ENCODE results near the gene CDC23.
"Not testable (repeated sequence)": the region's sequence is repeated elsewhere in the genome, so short reads cannot be mapped to it uniquely, and the experiment has no call there.

The CDC23 gene

GRCh38 chr5:138148811-138149210 lies 64.3 kb downstream of the CDC23 start:
- Histone ChIP-seq H3K36me3 (ENCODE audit: control insufficient read depth in 2 of 2, insufficient read depth in 1 of 2, low read length in 2 of 2) (no peaks in the 10 kb centered on the region; a peak in 1 of 3 replicates), H3K27ac (ENCODE audit: extremely low read depth, low read depth, low read length) (no peak overlapping the region), H3K4me1 (ENCODE audit: control insufficient read depth, insufficient read depth, low read length) (no peaks in the 10 kb centered on the region), H3K9me3 (ENCODE audit: control insufficient read depth, insufficient read depth, low read depth, low read length) (no peaks in the 10 kb centered on the region), H3K4me3 (ENCODE audit: low read depth, low read length) (no peak overlapping the region)
- POLR2A ChIA-PET, result interaction anchor here (1.0 kb wide), 1 partner anchor 113 kb away, joined by 3 read pairs; no protein-coding TSS in a partner anchor
- CTCF ChIA-PET, result interaction anchor here (0.5 to 2.2 kb wide), 5 partner anchors 15 to 828 kb away, joined by 3 to 8 read pairs (median 5); no protein-coding TSS in a partner anchor
- TF ChIP-seq AEBP2 (tag by site-specific recombination; IDR thresholded peaks at IDR 0.05; ENCODE audit: borderline replicate concordance) (no peak), BCL6B (tag by site-specific recombination; IDR thresholded peaks at IDR 0.05) (no peak), SP7 (tag by site-specific recombination; IDR thresholded peaks at IDR 0.05) (no peak), WT1 (tag by site-specific recombination; IDR thresholded peaks at IDR 0.05) (0 out of 2 replicates have a peak, but pooled peaks have one; percentile 19), KLF1 (tag by site-specific recombination; IDR thresholded peaks at IDR 0.05) (peak; percentile 82), ZNF26 (tag by site-specific recombination; IDR thresholded peaks at IDR 0.05) (no peak), ZBTB6 (tag by site-specific recombination; IDR thresholded peaks at IDR 0.05) (peak; percentile 65)

GRCh38 chr5:138143578-138143977 lies 69.5 kb downstream of the CDC23 start:
- CTCF ChIA-PET, result interaction anchor here (1.3 to 2.6 kb wide), 3 partner anchors 66 to 108 kb away, joined by 4 to 9 read pairs (median 5); no protein-coding TSS in a partner anchor
- H3K4me1 ChIP-seq (ENCODE audit: control insufficient read depth, insufficient read depth, low read length); H3K4me3 ChIP-seq (ENCODE audit: low read depth, low read length); H3K27ac ChIP-seq (ENCODE audit: extremely low read depth, low read depth, low read length); H3K36me3 ChIP-seq (ENCODE audit: control insufficient read depth in 2 of 2, insufficient read depth in 1 of 2, low read length in 2 of 2); H3K9me3 ChIP-seq (ENCODE audit: control insufficient read depth, insufficient read depth, low read depth, low read length); POLR2A ChIA-PET: not testable (repeated sequence)

GRCh38 chr5:138141734-138142133 lies 71.4 kb downstream of the CDC23 start:
- H3K27ac ChIP-seq (ENCODE audit: extremely low read depth, low read depth, low read length), result no peak overlapping the region
- no peaks in the 10 kb centered on the region for H3K9me3 ChIP-seq (ENCODE audit: control insufficient read depth, insufficient read depth, low read depth, low read length)
- H3K4me1 ChIP-seq (ENCODE audit: control insufficient read depth, insufficient read depth, low read length), result no peaks in the 10 kb centered on the region
- H3K36me3 ChIP-seq (ENCODE audit: control insufficient read depth in 2 of 2, insufficient read depth in 1 of 2, low read length in 2 of 2), result no peaks in the 10 kb centered on the region; a peak in 1 of 3 replicates
- POLR2A ChIA-PET, result interaction anchor here (0.6 kb wide), 1 partner anchor 299 kb away, joined by 3 read pairs; no protein-coding TSS in a partner anchor
- H3K4me3 ChIP-seq (ENCODE audit: low read depth, low read length), result no peak overlapping the region
- CTCF ChIA-PET, result interaction anchor here (1.0 to 1.2 kb wide), 2 partner anchors 8 to 64 kb away, joined by 4 read pairs; no protein-coding TSS in a partner anchor
- no peak for TF ChIP-seq ZNF248 (tag by site-specific recombination; IDR thresholded peaks at IDR 0.05)

- CTCF ChIA-PET, result interaction anchor here (0.6 to 1.8 kb wide), 4 partner anchors 11 to 104 kb away, joined by 3 to 13 read pairs (median 5); no protein-coding TSS in a partner anchor
- no peaks in the 10 kb centered on the region; a peak in 1 of 3 replicates for H3K36me3 ChIP-seq (ENCODE audit: control insufficient read depth in 2 of 2, insufficient read depth in 1 of 2, low read length in 2 of 2)
- no peaks in the 10 kb centered on the region for H3K9me3 ChIP-seq (ENCODE audit: control insufficient read depth, insufficient read depth, low read depth, low read length)
- POLR2A ChIA-PET, result no interaction called here
- H3K4me3 ChIP-seq (ENCODE audit: low read depth, low read length), result no peak overlapping the region
- H3K27ac ChIP-seq (ENCODE audit: extremely low read depth, low read depth, low read length), result no peak overlapping the region
- H3K4me1 ChIP-seq (ENCODE audit: control insufficient read depth, insufficient read depth, low read length), result no peaks in the 10 kb centered on the region
- no peak for TF ChIP-seq ZBTB21 (tag by site-specific recombination; IDR thresholded peaks at IDR 0.05)
- TF ChIP-seq ZNF792 (tag by site-specific recombination; IDR thresholded peaks at IDR 0.05), result no peak
- TF ChIP-seq ZNF184 (tag by site-specific recombination; IDR thresholded peaks at IDR 0.05), result no peak
- no peak for TF ChIP-seq ZNF350 (tag by site-specific recombination; IDR thresholded peaks at IDR 0.05)
- no peak for TF ChIP-seq ZNF449 (tag by site-specific recombination; IDR thresholded peaks at IDR 0.05)
- no peak for TF ChIP-seq ZNF747 (tag by site-specific recombination; IDR thresholded peaks at IDR 0.05)
- no peak for TF ChIP-seq ZNF121 (tag by site-specific recombination; IDR thresholded peaks at IDR 0.05)
- TF ChIP-seq GLI2 (tag by site-specific recombination; IDR thresholded peaks at IDR 0.05; ENCODE audit: borderline replicate concordance, low read depth), result no peak
- TF ChIP-seq PRDM6 (tag by site-specific recombination; IDR thresholded peaks at IDR 0.05), result no peak
- TF ChIP-seq ZNF423 (tag by site-specific recombination; IDR thresholded peaks at IDR 0.05), result no peak
- no peak for TF ChIP-seq ZNF132 (tag by site-specific recombination; IDR thresholded peaks at IDR 0.05; ENCODE audit: borderline replicate concordance)
Measured at GRCh38 chr5:138140268-138140667, 72.9 kb downstream of the CDC23 start.

All from HEK293 (cell line).